ENCODE results near the gene ZNF423. TPM values are rescaled to one million over a fixed set of nuclear protein-coding genes. Genes with fewer than 3 reads are reported as not detected.

Gene ZNF423
- total and polyA plus RNA-seq, 7 donors, result 2.3 to 30.7 (median 14.4) TPM

- no peak for TF ChIP-seq CTCF (IDR thresholded peaks at IDR 0.05)
Measured at GRCh38 chr16:49757559-49758069, 98.3 kb downstream of the ZNF423 start.

DNA sequence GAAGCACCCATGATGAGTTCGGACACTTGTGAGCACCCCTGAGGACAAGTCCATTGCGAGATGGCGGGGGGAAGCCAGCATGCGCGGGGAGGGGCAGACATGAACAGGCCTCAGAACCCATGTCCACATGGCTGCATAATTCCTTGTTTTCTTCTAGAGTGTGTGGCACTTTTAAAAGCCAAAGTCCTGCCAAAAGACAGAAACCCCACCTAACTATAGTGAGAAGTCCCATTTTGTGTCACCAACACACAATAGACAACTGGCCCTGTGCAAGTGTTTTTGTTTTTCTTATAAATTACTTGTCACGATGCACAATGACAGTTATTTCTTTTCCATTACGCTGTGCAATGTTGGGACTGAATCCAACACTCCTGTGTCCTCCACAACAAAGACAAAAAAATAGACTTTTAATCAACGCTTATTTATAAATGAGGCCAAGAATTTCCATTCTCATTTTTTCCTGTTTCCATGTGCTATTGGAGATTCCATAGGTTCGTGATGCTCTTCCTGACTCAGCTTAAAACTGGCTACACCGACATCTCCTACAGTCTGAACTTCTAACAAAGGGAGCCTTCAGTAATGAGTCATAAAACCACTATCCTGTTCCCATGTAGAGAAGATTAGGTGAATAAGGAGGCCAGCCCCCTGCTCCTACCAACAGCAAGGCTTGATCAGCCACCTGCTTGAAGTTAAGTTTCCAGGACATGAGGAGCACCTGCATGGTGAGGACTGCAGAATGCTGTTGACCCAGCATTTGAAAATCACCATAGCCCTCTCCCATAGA lies 98.9 kb downstream of the ZNF423 start:
- ATAC-seq (no peak), DNase-seq (no peak)
- TF ChIP-seq CTCF (IDR thresholded peaks at IDR 0.05), result no peak
- 84 to 87% (median 86%) methylated on average over 10 of the region's 10 CpGs for WGBS, 3 donors
- intact Hi-C loops (cut with DNase I), result loop anchor here in 1 of 2 donors (5.0 to 10.0 kb wide), 3 partner anchors 100 to 352 kb away; partner anchors contain the start of gene ZNF423
- Histone ChIP-seq H3K4me3 (no peak overlapping the region), H3K9me3 (no peaks in the 10 kb centered on the region), H3K27me3 (ENCODE audit: insufficient read depth in 3 of 3, low read length in 2 of 3) (no peaks in the 10 kb centered on the region), H3K4me1 (peaks cover 13% of the 10 kb centered on the region), H3K36me3 (ENCODE audit: insufficient read depth in 1 of 2, low read depth in 1 of 2) (no peaks in the 10 kb centered on the region), H3K27ac (no peak overlapping the region)

More at GRCh38 chr16:49757559-49758069, 98.3 kb downstream of the ZNF423 start:
- no peak overlapping the region for H3K4me3 ChIP-seq
- H3K4me1 ChIP-seq, result peaks cover 13% of the 10 kb centered on the region
- H3K27me3 ChIP-seq (ENCODE audit: insufficient read depth in 3 of 3, low read length in 2 of 3), result no peaks in the 10 kb centered on the region
- WGBS, 3 donors, result 86 to 87% (median 87%) methylated on average over 9 of the region's 9 CpGs
- ATAC-seq (no peak), DNase-seq (no peak)
- no peak overlapping the region for H3K27ac ChIP-seq
- H3K9me3 ChIP-seq, result no peaks in the 10 kb centered on the region
- intact Hi-C loops (cut with DNase I), result loop anchor here in 1 of 2 donors (5.0 to 10.0 kb wide), 3 partner anchors 100 to 353 kb away; partner anchors contain the start of gene ZNF423
- no peaks in the 10 kb centered on the region for H3K36me3 ChIP-seq (ENCODE audit: insufficient read depth in 1 of 2, low read depth in 1 of 2)

DNA sequence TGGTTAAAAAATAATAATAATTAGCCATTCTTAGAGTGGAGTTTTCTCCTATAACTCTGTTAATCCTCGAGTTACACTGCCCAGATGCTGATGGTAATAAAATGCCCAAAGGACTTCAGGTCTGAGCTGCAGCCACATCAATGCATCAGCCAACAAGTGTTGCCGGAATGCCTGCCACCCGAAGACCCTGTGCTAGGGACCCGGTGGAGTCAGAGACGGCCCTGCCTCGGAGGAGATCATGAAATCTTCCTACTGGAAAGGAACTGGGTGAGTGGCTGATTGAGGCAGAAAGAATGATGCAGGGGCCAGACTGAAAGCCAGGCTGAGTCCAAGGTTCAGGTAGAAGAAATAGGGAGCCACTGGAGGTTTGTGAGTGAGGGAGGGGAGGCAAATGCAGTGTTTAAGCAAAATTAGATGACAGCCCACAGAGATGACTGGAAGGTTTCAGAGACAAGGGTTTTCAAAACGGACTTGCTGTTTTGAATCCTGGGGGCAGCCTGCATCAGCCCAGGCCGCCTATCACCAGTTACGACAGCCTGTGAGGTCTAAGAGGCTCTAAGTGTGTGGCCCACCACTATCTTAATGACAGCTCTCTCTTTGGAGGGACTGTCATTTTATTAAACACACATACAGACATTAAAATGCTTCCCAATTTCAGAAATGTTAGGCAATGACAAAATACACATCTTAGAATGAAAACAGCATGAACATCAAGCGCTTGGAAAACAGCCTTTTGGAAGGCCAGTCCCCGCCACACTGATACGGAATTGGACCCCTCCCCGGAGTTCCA lies 100.0 kb downstream of the ZNF423 start:
- 70 to 73% (median 72%) methylated on average over 13 of the region's 13 CpGs for WGBS, 3 donors
- no peaks in the 10 kb centered on the region for H3K27me3 ChIP-seq (ENCODE audit: insufficient read depth in 3 of 3, low read length in 2 of 3)
- H3K9me3 ChIP-seq, result no peaks in the 10 kb centered on the region
- H3K36me3 ChIP-seq (ENCODE audit: insufficient read depth in 1 of 2, low read depth in 1 of 2), result no peaks in the 10 kb centered on the region
- intact Hi-C loops (cut with DNase I), result loop anchor here in 1 of 2 donors (5.0 to 10.0 kb wide), 3 partner anchors 101 to 351 kb away; partner anchors contain the start of gene ZNF423
- no peak for TF ChIP-seq CTCF (IDR thresholded peaks at IDR 0.05)
- ATAC-seq (no peak), DNase-seq (no peak)
- H3K27ac ChIP-seq, result no peak overlapping the region
- peak overlapping the region; percentile 50 for H3K4me3 ChIP-seq
- H3K4me1 ChIP-seq, result peaks cover 13% of the 10 kb centered on the region

DNA sequence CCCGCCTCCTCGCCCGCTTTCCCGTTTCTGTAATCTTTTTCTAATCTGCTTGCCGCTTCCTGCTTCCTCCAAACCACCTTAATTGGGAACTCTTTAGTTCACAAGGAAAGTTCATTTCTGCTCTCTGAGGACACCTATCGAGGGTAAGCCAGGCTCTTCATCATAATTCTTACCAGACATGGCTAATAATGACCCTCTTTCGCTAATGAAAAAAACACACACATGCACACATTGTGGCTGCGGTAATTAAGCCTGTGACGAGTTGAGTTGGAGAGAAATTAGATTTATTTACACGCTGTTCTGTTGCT lies 100.6 kb downstream of the ZNF423 start:
- Histone ChIP-seq H3K9me3 (no peaks in the 10 kb centered on the region), H3K27me3 (ENCODE audit: insufficient read depth in 3 of 3, low read length in 2 of 3) (no peaks in the 10 kb centered on the region), H3K4me3 (peak overlapping the region; percentile 50), H3K36me3 (ENCODE audit: insufficient read depth in 1 of 2, low read depth in 1 of 2) (no peaks in the 10 kb centered on the region), H3K4me1 (peaks cover 16% of the 10 kb centered on the region), H3K27ac (peak overlapping the region; percentile 63)
- peak in 2 of 4 donors; percentile 51 to 70 for ATAC-seq
- DNase-seq, result no peak
- intact Hi-C loops (cut with DNase I), result loop anchor here in 1 of 2 donors (5.0 to 10.0 kb wide), 3 partner anchors 102 to 350 kb away; partner anchors contain the start of gene ZNF423
- 33 to 42% (median 36%) methylated on average over 10 of the region's 10 CpGs for WGBS, 3 donors
- TF ChIP-seq CTCF (IDR thresholded peaks at IDR 0.05), result peak; percentile 33

All from psoas muscle (tissue), 8 donors.